Small intestine (tissue), 7 donors: Measurements from ENCODE around the gene JPT1. TPM values are rescaled to one million over a fixed set of nuclear protein-coding genes. Genes with fewer than 3 reads are reported as not detected.
"Not testable (repeated sequence)": the region's sequence is repeated elsewhere in the genome, so short reads cannot be mapped to it uniquely, and the experiment has no call there.

ENCODE experiments used
- DNase-seq, 2 donors: peaks; one replicate each; pipeline versions ENCODE4 v3.0.0 to v3.0.0-alpha.2; 2013
- FAIRE-seq: peaks from 2 replicates; lab custom pipeline; 2012; peaks lifted over from hg19 to GRCh38; lab: Jason Lieb, UNC
- H3K27ac ChIP-seq, 3 donors: one replicate each; pipeline ENCODE4 v1.5.1; 2013; ENCODE audit warnings: low read length in 2 of 3, mild to moderate bottlenecking in 2 of 3, control low read depth in 1 of 3, inconsistent platforms in 1 of 3, low read depth in 1 of 3, moderate library complexity in 1 of 3
- H3K27me3 ChIP-seq, 3 donors: one replicate each; pipeline ENCODE4 v1.6.1; 2013; ENCODE audit warnings: low read length in 3 of 3, inconsistent platforms in 1 of 3; ENCODE audit not compliant: control insufficient read depth in 3 of 3, insufficient read depth in 3 of 3
- H3K36me3 ChIP-seq, 3 donors: one replicate each; pipeline ENCODE4 v1.6.1; 2013; ENCODE audit warnings: low read length in 3 of 3, inconsistent platforms in 1 of 3, low read depth in 1 of 3, mild to moderate bottlenecking in 1 of 3, moderate library complexity in 1 of 3; ENCODE audit not compliant: control insufficient read depth in 3 of 3, insufficient read depth in 2 of 3
- H3K4me1 ChIP-seq, 3 donors: one replicate each; pipeline ENCODE4 v1.6.1; 2013; ENCODE audit warnings: low read length in 2 of 3, inconsistent platforms in 1 of 3, low read depth in 1 of 3, mild to moderate bottlenecking in 1 of 3, moderate library complexity in 1 of 3; ENCODE audit not compliant: control insufficient read depth in 3 of 3, insufficient read depth in 2 of 3
- H3K4me3 ChIP-seq, 3 donors: one replicate each; pipeline ENCODE4 v1.5.1; 2013; ENCODE audit warnings: low read length in 3 of 3, control low read depth in 1 of 3, inconsistent platforms in 1 of 3, low read depth in 1 of 3, mild to moderate bottlenecking in 1 of 3, moderate library complexity in 1 of 3
- H3K9me3 ChIP-seq, 2 donors: one replicate each; pipeline ENCODE4 v1.6.1; 2013; ENCODE audit warnings: low read depth in 1 of 2, low read length in 1 of 2; ENCODE audit not compliant: control insufficient read depth in 2 of 2, insufficient read depth in 1 of 2
- WGBS, 3 donors: extraction: QIAGEN DNeasy Blood & Tissue Kit; methylation state at CpG; one replicate each; pipeline ENCODE4 v1.1.7; 2013; 5-methylcytosine and 5-hydroxymethylcytosine counted together
- polyA plus RNA-seq, 4 donors: library from polyadenylated mRNA; stranded (reverse) in 3 of 4; unstranded in 1 of 4; fragments of 200-250 nt in 3 of 4; fragments of 120-200 nt in 1 of 4; gene quantifications; one replicate each; pipeline versions ENCODE4 v1.2.1 to v1.2.3, GENCODE V29; 2013
- donor health status: healthy with polysubstance abuse.
- donor health status: control.
- donor health status: control.
- donor health status: Bipolar disorder and iron deficiency.
- donor health status: healthy.

Gene JPT1
- polyA plus RNA-seq, 4 donors: 79.0 to 758 (median 413) TPM

DNA sequence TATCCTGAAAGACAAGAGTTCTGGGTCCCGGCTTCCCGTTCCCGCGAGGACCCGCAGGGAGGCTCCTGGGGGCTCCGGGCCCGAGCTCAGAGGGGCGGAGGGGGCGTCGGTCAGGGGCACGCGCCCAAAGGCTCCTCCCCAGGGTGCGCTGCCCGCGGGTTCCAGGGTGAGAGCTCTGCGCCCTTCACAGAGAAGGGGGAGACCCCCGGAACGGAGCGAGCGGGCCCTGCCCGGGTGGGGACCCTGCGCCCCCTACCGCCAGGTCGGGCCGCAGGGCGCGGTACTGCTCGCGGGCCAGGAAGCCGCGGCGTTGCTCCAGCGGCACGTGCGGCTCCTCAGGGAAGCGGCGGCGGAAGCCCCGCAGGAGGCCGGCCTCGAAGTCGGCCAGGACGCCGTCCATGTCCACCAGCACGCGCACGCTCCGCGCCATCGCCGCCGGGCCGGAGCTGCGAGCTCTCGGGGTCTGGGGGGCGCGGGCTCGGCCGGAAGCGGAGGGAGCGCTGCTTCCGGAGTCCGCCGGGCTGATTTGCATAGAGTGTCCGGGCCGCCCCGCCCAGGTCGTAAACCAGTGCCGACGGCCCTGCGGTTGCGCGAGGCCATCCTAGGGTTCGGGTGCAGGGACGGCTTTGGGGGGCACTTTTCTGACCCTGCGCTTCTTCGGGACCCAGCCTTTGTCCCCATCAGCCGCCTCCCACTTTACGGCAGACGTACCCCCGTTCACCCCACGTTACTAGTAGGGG, 22.9 kb downstream of the JPT1 start, which contains the start of gene NT5C:
NT5C (minus strand) TSS at position 465 of the 740 bp plus-strand sequence; CDS start at position 430, 35 bp downstream.
- peaks cover 0 to 49% (median 5%) of the 10 kb centered on the region in 3 donors for H3K36me3 ChIP-seq
- peak within 1 kb of the TSS; percentile 85 to 88 (median 85) for H3K27ac ChIP-seq
- 0% methylated on average over 66 to 82 of the region's 82 CpGs for WGBS, 3 donors
- no peaks in the 10 kb centered on the region for H3K9me3 ChIP-seq
- FAIRE-seq: no peak
- H3K4me1 ChIP-seq: peaks cover 0 to 12% (median 0%) of the 10 kb centered on the region in 3 donors
- H3K27me3 ChIP-seq: no peaks in the 10 kb centered on the region
- peak; percentile 85 to 96 for DNase-seq
- H3K4me3 ChIP-seq: peak within 1 kb of the TSS; percentile 84 to 92 (median 87)

DNA sequence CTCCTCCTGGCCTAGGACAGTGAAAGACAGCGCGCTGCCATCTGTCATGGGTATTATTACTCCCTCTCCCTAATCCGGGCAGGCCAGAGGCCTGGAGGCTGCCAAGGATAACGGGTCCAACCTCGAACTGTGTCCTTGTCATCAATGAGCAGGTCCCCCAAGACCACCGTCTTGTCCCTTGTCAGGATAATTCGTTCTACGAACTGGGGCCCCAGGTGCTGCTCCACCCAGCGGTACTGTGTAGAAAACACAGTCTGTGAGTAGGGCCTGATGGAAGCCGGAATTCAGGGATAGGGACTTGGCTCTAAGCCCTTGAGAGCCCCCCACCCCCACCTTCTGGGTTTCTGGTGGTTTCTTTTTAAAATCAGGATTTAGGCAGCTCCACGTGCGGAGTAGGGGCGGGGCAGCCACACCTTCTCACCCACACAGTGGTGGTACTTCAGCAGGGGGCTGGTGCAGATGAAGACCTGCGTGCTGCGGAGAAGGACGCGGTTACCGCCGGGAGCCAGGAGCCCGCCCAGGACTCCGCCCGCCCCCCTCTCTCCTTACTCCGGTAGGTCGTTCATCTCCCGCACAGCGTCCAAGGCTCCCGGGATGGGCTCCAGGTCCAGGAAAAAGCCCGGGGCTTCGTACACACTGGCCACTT, 23.6 kb downstream of the JPT1 start:
- Histone ChIP-seq H3K4me1 (peaks cover 0 to 15% (median 0%) of the 10 kb centered on the region in 3 donors), H3K36me3 (peaks cover 0 to 48% (median 3%) of the 10 kb centered on the region in 3 donors), H3K27ac (peak overlapping the region; percentile 85 to 88 (median 85)), H3K27me3 (no peaks in the 10 kb centered on the region), H3K4me3 (peak overlapping the region; percentile 84 to 92 (median 87)), H3K9me3 (no peaks in the 10 kb centered on the region)
- DNase-seq (peak; percentile 69 to 76), FAIRE-seq (no peak)
- WGBS, 3 donors: 10 to 12% (median 11%) methylated on average over 27 to 29 of the region's 29 CpGs

DNA sequence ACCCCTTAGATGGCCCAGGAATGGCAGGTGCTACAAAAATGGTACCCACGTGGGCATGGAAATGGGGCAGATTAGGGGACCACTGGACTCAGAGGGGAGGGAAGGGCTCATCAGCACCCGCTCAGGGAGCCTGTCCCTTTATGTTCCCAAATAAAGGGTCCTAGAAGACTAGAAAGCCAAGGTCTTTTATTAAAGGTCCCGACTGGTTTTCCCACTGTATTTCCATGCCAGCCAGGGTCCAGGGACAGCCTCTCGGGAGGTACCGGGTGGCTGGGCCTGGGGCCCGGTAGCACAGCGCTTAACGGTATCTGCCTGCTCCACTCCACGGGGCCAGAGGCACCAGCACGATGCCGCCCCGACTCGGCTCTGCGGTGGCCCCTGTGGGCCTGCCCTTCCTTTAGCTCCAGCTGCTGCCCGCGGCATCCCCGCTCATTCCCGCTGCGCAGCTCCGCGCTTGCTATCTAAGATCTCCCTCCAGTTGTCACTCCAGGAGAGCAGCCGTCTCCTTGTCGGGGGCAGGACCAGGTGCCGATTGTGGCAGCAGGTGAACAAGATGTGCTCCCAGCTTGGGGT, 24.2 kb downstream of the JPT1 start:
- H3K27me3 ChIP-seq: no peaks in the 10 kb centered on the region
- peak overlapping the region in 2 of 3 donors; percentile 87 to 92 for H3K4me3 ChIP-seq
- no peak for FAIRE-seq
- H3K36me3 ChIP-seq: peaks cover 0 to 46% (median 3%) of the 10 kb centered on the region in 3 donors
- peaks cover 0 to 18% (median 3%) of the 10 kb centered on the region in 3 donors for H3K4me1 ChIP-seq
- 70 to 78% (median 71%) methylated on average over 23 to 24 of the region's 24 CpGs for WGBS, 3 donors
- H3K27ac ChIP-seq: peak overlapping the region in 2 of 3 donors; percentile 85
- H3K9me3 ChIP-seq: no peaks in the 10 kb centered on the region
- no peak for DNase-seq

DNA sequence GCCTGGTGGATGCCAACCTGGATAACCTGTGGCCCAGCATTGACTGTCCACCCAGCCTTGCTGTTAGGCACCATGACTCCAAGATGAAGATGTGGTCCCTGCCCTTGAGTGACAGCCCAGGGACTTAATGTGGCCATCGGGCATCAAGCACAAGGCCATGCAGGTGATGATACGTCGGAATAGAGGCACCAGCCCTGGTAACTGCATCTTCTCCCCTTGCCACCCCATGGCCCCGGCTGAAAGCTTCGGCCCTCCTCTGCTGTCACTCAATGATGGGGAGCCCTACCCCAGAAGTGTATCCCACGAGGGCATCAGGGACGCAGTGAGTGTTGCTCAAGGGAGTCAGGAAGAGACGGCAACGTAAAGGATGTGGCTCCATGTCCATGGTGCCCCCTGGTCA, 24.7 kb downstream of the JPT1 start:
- no peaks in the 10 kb centered on the region for H3K27me3 ChIP-seq
- H3K4me1 ChIP-seq: peaks cover 0 to 24% (median 6%) of the 10 kb centered on the region in 3 donors
- no peaks in the 10 kb centered on the region for H3K9me3 ChIP-seq
- FAIRE-seq: no peak
- H3K27ac ChIP-seq: no peak overlapping the region
- WGBS, 3 donors: 87 to 90% (median 90%) methylated on average over 9 of the region's 9 CpGs
- no peak overlapping the region for H3K4me3 ChIP-seq
- no peak for DNase-seq
- H3K36me3 ChIP-seq: peaks cover 0 to 48% (median 3%) of the 10 kb centered on the region in 3 donors

DNA sequence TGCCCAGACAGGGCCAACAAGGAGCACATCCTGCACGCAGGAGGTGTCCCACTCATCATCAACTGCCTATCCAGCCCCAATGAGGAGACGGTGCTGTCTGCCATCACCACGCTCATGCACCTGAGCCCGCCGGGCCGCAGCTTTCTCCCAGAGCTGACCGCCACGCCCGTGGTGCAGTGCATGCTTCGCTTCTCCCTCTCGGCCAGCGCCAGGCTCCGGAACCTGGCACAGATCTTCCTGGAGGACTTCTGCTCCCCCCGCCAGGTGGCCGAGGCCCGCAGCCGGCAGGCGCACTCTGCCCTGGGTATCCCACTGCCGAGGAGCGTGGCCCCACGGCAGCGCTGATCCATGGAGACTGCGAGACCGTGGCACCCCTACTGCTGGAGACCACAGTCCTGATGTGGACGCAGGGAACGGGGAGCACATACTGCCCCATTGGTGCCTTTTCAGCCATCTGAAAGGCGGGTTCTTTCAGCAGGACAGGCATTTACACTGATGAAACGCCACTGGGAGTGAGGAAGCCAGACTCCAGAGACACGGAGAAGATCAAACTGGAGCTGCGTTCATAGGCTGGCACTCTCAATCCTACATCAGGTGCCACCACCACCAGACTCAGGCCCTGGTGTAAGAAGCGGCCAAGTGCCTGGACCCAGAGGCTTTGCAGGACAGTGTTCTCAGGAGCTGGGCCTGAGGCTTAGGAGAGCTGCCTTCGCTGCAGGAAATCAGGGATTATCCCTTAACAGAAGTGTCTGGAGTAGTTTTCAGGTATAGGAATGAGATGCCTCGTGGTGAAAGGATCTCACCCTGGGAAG, 25.4 kb downstream of the JPT1 start:
- 89 to 90% (median 89%) methylated on average over 29 to 33 of the region's 33 CpGs for WGBS, 3 donors
- DNase-seq (no peak), FAIRE-seq (no peak)
- peak overlapping the region in 1 of 3 donors; percentile 24 for H3K27ac ChIP-seq
- no peaks in the 10 kb centered on the region for H3K27me3 ChIP-seq
- H3K4me3 ChIP-seq: no peak overlapping the region
- H3K9me3 ChIP-seq: no peaks in the 10 kb centered on the region
- peaks cover 0 to 30% (median 6%) of the 10 kb centered on the region in 3 donors for H3K4me1 ChIP-seq
- H3K36me3 ChIP-seq: peaks cover 0 to 48% (median 3%) of the 10 kb centered on the region in 3 donors

DNA sequence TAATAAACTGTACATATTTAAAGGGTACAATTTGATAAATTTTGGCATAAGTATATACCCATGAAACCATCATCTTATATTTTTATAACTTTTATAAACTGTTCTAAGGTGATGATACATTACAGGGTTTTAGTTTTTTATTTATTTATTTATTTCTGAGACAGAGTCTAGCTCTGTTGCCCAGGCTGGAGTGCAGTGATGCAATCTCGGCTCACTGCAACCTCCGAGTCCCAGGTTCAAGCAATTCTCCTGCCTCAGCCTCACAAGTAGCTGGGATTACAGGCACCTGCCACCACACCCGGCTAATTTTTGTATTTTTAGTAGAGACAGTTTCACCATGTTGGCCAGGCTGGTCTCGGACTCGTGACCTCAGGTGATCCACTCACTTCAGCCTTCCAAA, 26.4 kb downstream of the JPT1 start:
- Histone ChIP-seq H3K4me1 (peaks cover 0 to 34% (median 6%) of the 10 kb centered on the region in 3 donors), H3K36me3 (peaks cover 0 to 51% (median 3%) of the 10 kb centered on the region in 3 donors)
- H3K9me3 ChIP-seq, DNase-seq, H3K4me3 ChIP-seq, H3K27ac ChIP-seq, H3K27me3 ChIP-seq, FAIRE-seq: not testable (repeated sequence)
- 74 to 85% (median 85%) methylated on average over 5 of the region's 5 CpGs for WGBS, 3 donors

DNA sequence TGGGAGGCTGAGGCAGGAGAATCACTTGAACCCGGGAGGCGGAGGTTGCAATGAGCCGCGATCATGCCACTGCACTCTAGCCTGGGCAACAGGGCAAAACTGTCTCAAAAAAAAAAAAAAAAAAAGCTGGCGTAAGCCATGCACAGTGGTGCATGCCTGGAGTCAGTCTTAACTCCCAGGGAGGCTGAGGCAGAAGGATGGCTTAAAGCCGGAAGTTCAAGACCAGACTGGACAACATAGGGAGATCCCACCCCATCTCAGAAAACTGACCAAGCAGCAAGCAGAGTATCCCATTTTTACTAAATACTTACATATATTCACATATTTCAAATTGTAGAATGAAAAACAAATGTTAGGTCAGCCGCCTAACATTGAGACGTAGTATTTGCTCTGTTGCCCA, 27.4 kb downstream of the JPT1 start:
- Histone ChIP-seq H3K4me1 (peaks cover 0 to 33% (median 6%) of the 10 kb centered on the region in 3 donors), H3K36me3 (peaks cover 0 to 51% (median 3%) of the 10 kb centered on the region in 3 donors), H3K27me3 (no peaks in the 10 kb centered on the region), H3K4me3 (no peak overlapping the region), H3K9me3 (no peaks in the 10 kb centered on the region), H3K27ac (no peak overlapping the region)
- FAIRE-seq (no peak), DNase-seq (no peak)
- WGBS, 3 donors: 86 to 94% (median 92%) methylated on average over 8 of the region's 8 CpGs
